Skeletal muscle tissue (tissue), 4 donors: ENCODE data around the gene KCTD5. TPM values are rescaled to one million over a fixed set of nuclear protein-coding genes. Genes with fewer than 3 reads are reported as not detected.
"Not testable (repeated sequence)": the region's sequence is repeated elsewhere in the genome, so short reads cannot be mapped to it uniquely, and the experiment has no call there.

Source experiments
- H3K27ac ChIP-seq: one replicate; pipeline ENCODE4 v1.7.0; 2013; ENCODE audit warnings: mild to moderate bottlenecking, low read depth, low read length, inconsistent platforms
- H3K27me3 ChIP-seq, 3 donors: one replicate each; pipeline ENCODE4 v1.7.0; 2013; ENCODE audit warnings: low read length in 3 of 3; ENCODE audit not compliant: control insufficient read depth in 3 of 3, insufficient read depth in 3 of 3
- H3K36me3 ChIP-seq, 3 donors: one replicate each; pipeline ENCODE4 v1.7.0; 2013; ENCODE audit warnings: low read length in 3 of 3; ENCODE audit not compliant: control insufficient read depth in 3 of 3, insufficient read depth in 3 of 3
- H3K4me1 ChIP-seq, 3 donors: one replicate each; pipeline ENCODE4 v1.7.0; 2013; ENCODE audit warnings: low read length in 3 of 3, mild to moderate bottlenecking in 3 of 3; ENCODE audit not compliant: control insufficient read depth in 3 of 3, insufficient read depth in 3 of 3
- H3K4me3 ChIP-seq, 3 donors: one replicate each; pipeline ENCODE4 v1.7.0; 2013; ENCODE audit warnings: low read length in 3 of 3
- H3K9ac ChIP-seq, 3 donors: one replicate each; pipeline ENCODE4 v1.7.0; 2013; ENCODE audit warnings: low read length in 3 of 3, mild to moderate bottlenecking in 3 of 3, moderate library complexity in 2 of 3, low read depth in 1 of 3
- H3K9me3 ChIP-seq, 3 donors: one replicate each; pipeline ENCODE4 v1.7.0; 2013; ENCODE audit warnings: low read length in 3 of 3; ENCODE audit not compliant: control insufficient read depth in 3 of 3
- total RNA-seq: library from RNA; depleted of rRNA; stranded (reverse); fragments of >200 nt; gene quantifications from one replicate; pipeline ENCODE4 v1.2.3, GENCODE V29; 2014
- donor health status: Osteomylitis.

Gene KCTD5, protein sequence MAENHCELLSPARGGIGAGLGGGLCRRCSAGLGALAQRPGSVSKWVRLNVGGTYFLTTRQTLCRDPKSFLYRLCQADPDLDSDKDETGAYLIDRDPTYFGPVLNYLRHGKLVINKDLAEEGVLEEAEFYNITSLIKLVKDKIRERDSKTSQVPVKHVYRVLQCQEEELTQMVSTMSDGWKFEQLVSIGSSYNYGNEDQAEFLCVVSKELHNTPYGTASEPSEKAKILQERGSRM
- 13.6 TPM for total RNA-seq

DNA sequence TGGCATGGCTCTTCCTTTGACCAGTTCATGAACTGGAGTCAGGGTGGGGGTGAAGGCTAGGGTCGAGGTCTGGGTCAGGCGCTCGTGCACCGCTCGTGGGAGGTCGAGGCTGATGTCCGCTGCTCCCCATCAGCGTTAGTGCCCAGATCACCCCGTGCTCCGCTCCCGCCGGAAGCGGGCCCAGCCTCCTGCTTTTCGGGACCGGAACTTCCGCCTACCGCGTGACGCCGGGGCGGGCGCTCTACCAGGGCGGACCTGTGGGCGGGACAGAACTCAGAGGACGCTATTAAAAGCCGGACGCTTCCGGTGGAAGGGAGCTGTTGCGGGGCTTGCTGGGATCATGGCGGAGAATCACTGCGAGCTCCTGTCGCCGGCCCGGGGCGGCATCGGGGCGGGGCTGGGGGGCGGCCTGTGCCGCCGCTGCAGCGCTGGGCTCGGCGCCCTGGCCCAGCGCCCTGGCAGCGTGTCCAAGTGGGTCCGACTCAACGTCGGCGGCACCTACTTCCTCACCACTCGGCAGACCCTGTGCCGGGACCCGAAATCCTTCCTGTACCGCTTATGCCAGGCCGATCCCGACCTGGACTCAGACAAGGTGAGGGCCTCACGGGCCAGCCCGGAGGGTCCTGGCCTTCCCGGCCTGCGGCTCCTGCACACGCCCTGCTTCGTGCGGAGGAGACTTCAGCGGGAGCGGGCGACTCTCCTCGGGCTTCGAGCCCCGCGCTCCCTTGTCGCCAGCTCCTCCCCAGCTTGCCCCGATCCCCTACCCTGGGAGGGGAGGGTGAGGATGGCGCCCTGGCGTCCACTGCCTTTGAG is at the start of gene KCTD5:
Gene KCTD5, plus strand, starts transcription at position 315 of the 813 bp plus-strand sequence. Its CDS starts 26 bp downstream, at position 341.
- Histone ChIP-seq H3K27ac (peak within 1 kb of the TSS; percentile 77), H3K4me1 (peaks cover 13 to 28% (median 20%) of the 10 kb centered on the region in 3 donors), H3K36me3 (no peaks in the 10 kb centered on the region), H3K9ac (peak within 1 kb of the TSS; percentile 95 to 98 (median 96)), H3K27me3 (no peaks in the 10 kb centered on the region), H3K9me3 (no peaks in the 10 kb centered on the region), H3K4me3 (peak within 1 kb of the TSS; percentile 96 to 99 (median 98))

DNA sequence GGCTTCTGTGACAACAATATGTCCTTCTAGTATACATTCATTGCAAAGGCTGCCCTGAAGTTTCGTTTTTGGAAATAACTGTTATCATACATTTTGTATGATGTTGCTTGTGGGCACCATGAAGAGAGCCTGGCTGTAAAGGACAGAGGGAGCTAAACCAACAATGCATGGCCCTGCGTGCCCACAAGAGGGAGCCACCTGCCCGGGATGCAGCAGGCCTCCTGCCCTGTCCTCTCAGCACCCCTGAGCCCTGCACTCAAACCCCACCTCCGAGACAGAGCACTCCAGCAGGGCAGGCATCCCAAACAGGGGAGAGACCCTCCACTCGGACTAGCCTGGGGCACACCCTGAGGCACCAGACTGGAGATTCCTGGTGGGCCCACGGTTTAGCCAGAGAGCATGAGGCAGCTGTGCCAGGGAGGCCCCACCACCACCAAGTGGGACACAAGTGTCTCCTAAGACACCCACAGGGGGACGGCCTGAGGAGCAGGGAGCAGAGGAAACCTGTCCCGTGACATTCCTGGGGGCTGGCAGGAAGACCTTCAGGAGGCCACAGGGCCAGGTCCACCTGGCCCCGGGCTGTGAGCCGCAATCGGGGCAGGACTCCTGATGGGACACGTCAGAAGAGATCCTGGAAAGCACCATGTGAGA is 43.1 kb upstream of the KCTD5 start:
- H3K4me1 ChIP-seq, H3K27ac ChIP-seq, H3K36me3 ChIP-seq, H3K27me3 ChIP-seq, H3K4me3 ChIP-seq, H3K9me3 ChIP-seq, H3K9ac ChIP-seq: not testable (repeated sequence)

DNA sequence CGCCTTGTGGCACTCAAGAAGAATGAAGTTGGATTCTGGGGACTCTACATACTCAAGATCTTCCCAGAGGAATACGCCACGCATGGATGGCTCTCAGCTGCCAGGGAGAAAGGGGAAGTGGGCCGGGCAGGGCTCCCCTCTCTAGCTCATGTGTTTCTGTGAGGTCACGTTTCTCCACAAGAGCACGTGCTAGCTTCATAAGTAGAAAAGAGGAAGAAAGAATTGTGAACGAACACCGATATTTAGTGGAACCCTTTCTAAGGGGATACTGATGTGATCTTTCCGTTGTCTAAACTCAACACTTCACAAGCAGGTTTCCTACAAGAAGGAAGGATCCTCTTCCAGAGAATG is 42.6 kb upstream of the KCTD5 start:
- H3K9ac ChIP-seq, H3K9me3 ChIP-seq, H3K4me3 ChIP-seq, H3K36me3 ChIP-seq, H3K27me3 ChIP-seq, H3K4me1 ChIP-seq, H3K27ac ChIP-seq: not testable (repeated sequence)

DNA sequence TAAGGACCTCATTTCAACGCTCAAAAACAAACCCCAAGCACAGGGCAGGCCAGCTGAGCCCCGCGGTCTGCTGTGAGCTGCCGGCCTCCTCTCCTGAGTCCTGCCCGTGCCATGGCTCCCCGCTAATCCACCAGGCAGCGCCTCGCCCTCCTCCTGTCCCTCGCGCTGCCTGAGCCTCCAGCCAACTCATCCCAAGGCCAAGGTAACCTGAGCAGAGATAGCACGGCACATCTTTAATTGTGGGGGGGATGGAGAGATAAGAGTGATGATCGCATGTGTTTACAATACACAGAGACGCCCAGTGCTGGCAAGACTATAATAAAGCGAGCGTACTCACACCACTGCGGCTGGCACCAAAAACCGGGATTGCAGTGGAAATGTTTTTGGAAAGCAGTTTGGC is 39.8 kb upstream of the KCTD5 start:
- H3K9me3 ChIP-seq, H3K4me1 ChIP-seq, H3K27ac ChIP-seq: not testable (repeated sequence)

DNA sequence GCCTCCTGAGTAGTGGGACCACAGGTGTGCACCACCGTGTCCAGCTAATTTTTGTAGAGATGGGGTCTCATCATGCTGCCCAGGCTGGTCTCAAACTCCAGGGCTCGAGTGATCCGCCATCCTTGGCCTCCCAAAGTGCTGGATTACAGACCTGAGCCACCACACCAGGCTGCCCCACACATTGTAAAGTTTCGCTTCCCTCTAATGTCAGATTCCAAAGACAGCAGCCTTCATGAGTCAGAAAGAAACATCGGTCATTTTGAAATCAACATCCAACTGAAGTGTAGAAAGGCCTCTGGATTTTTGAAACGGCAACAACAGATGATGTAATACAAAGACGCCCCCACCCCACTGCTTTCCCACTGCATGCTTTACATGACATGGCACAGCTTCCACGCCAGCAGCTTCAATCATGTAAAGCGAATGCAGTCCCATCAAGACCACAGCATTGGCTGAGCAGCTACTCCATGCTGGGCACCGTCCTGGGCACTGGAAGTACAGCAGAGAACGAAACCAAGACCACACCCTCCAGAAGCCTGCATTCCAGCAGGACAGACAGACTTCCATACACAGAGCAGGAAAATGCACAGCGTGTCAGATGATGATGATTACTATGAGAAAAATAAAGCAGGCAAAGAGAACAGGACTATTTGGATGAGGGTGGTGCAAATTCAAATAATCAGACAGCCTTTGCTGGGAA is 37.4 kb upstream of the KCTD5 start:
- H3K27me3 ChIP-seq, H3K4me3 ChIP-seq, H3K36me3 ChIP-seq, H3K4me1 ChIP-seq, H3K27ac ChIP-seq, H3K9ac ChIP-seq, H3K9me3 ChIP-seq: not testable (repeated sequence)

More for the DNA sequence above, 39.8 kb upstream of the KCTD5 start:
- H3K36me3 ChIP-seq, H3K4me3 ChIP-seq, H3K27me3 ChIP-seq, H3K9ac ChIP-seq: not testable (repeated sequence)

DNA sequence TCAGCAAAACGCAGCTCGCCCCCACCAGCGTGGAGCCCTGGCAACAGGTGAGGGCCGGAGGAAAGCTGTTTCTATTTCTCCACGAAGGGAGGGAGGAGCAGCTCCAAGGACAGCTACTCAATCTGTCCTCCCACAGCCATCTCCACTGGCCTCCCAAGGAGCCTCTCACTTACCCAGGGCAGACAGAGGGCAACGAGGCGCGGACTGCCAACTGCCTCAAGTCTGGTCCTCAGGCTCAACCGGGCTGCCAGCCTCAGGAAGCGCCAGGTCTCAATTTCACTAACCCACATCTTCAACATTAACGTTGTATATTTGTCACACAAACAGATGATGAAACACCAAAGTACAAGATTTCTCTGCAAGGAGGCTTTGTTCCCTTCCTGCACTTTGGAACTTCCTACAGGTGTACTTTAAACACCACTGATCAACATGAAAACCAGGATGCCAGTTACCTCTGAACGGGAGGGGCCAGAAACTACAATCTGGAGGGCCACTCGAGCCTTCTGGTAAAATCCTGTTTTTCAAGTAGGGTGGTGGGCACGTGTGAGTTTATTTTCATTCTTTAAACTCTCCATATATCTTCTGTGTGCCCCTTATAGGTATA is 31.0 kb upstream of the KCTD5 start:
- not testable (repeated sequence) for H3K36me3 ChIP-seq, H3K9me3 ChIP-seq, H3K27ac ChIP-seq, H3K27me3 ChIP-seq, H3K9ac ChIP-seq, H3K4me1 ChIP-seq, H3K4me3 ChIP-seq

DNA sequence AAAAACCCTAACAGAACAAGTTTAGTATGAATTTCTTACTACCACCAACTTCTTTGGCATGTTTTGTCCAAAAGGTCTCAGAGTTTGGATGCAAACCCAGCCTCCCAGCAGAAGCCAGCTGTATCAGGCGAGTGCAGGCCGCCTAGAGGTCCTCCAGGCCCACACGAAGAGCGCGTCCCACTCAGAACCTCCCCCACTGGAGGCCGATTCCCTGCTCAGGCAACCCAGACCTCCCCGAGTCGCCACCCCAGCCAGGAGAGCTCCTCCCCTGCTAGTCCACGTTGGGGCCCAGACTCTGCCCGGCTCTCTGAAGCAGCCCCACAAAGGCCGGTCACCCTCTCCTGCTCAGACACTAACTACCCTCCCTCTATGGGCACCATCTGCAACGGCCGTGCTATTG is 28.4 kb upstream of the KCTD5 start:
- H3K4me3 ChIP-seq, H3K27me3 ChIP-seq, H3K27ac ChIP-seq, H3K9me3 ChIP-seq, H3K9ac ChIP-seq, H3K36me3 ChIP-seq, H3K4me1 ChIP-seq: not testable (repeated sequence)

DNA sequence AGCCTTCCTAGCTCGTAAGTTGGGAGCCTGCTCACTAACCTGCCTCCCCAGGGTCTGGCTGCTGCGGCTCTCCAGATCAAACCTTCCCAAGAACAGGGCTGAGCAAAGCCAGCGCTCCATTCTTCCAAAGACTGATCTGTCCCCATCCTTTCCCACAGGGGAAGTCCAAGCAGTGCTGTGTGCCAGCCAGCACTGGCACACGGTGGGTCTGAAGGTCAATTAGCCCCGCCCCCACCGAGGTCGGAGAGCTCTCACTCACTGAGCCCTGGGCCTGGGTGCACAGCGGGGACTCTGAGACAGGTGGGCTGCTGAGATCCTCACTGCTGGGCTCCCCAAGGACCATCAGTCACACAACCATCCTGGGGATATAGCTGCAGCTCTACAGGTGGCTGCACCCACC is 27.4 kb upstream of the KCTD5 start:
- not testable (repeated sequence) for H3K9me3 ChIP-seq, H3K27ac ChIP-seq, H3K4me1 ChIP-seq, H3K27me3 ChIP-seq, H3K9ac ChIP-seq, H3K4me3 ChIP-seq, H3K36me3 ChIP-seq

DNA sequence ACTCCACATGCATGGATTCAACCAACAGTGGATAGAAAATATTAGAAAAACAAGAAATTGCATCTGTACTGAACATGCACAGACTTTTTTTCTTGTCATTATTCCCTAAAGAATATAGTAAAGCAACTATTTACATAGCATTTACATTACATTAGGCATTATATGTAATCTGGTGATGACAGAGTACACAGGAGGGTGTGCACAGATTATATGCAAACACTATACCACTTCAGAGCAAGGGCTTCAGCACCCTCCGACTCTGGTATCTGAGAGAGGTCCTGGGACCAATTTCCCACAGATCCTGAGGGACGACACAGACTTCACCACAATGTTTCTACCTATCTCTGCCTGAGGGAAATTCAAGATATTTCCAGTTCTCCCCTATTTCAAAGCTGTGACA is 25.3 kb upstream of the KCTD5 start:
- H3K4me3 ChIP-seq = no peak overlapping the region
- H3K27me3 ChIP-seq = peaks cover 0 to 7% (median 0%) of the 10 kb centered on the region in 3 donors
- no peak overlapping the region for H3K9ac ChIP-seq
- no peaks in the 10 kb centered on the region for H3K4me1 ChIP-seq
- H3K9me3 ChIP-seq = no peaks in the 10 kb centered on the region
- peaks cover 0 to under 1% (median 0%) of the 10 kb centered on the region in 3 donors for H3K36me3 ChIP-seq
- no peak overlapping the region for H3K27ac ChIP-seq
